Kidney epithelial cell (primary cell): ENCODE measurements around the gene RSPH3. TPM values are rescaled to one million over a fixed set of nuclear protein-coding genes. Genes with fewer than 3 reads are reported as not detected.
"Not testable (repeated sequence)": the region's sequence is repeated elsewhere in the genome, so short reads cannot be mapped to it uniquely, and the experiment has no call there.

Experiments used
- DNase-seq: peaks from one replicate; pipeline ENCODE4 v3.0.0-alpha.2; 2010; ENCODE audit warnings: low read depth
- H3K27me3 ChIP-seq: 2 replicates; pipeline ENCODE4 v1.6.0; 2011; ENCODE audit warnings: low read length; ENCODE audit not compliant: control insufficient read depth, insufficient read depth
- H3K36me3 ChIP-seq: 2 replicates; pipeline ENCODE4 v1.5.1; 2011; ENCODE audit warnings: low read length; ENCODE audit not compliant: control insufficient read depth, insufficient read depth
- H3K4me3 ChIP-seq: 2 replicates; pipeline ENCODE4 v1.5.1; 2011; ENCODE audit warnings: low read depth, mild to moderate bottlenecking, control low read depth, low read length
- total RNA-seq: library from RNA; depleted of rRNA; stranded (reverse); fragments of >200 nt; gene quantifications from 2 replicates; pipeline ENCODE4 v1.2.3, GENCODE V29; 2015
- TF ChIP-seq, protein P1 (sequence below): IDR thresholded peaks from 2 replicates; pipeline ENCODE4 v1.5.1; 2011; ENCODE audit warnings: mild to moderate bottlenecking, moderate library complexity, low read length, control low read depth, inconsistent platforms; ENCODE audit not compliant: insufficient read depth, poor library complexity, severe bottlenecking

The RSPH3 gene
- total RNA-seq, 1 donor from 2014 or later = 8.3 TPM

DNA sequence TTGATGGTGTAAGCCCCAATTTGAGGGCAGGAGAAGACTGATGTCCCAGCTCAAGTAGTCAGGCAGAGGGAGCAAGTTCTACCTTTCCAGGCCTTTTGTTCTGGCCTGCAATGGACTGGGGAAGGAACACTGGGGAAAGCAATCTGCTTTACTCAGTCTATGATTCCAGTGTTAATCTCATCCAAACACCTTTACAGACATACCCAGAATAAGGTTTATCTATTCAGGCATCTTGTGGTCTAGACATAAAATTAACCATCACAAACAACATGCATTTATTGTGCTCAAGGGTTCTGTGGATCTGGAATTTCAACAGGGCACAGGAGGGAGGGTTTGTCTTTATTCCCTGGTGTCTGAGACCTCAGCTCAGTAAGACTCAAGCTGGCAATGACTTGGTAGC lies 14.4 kb upstream of the RSPH3 start:
- no peak for DNase-seq
- Histone ChIP-seq H3K4me3 (no peak overlapping the region), H3K36me3 (no peaks in the 10 kb centered on the region), H3K27me3 (no peaks in the 10 kb centered on the region)
- TF ChIP-seq, protein P1, sequence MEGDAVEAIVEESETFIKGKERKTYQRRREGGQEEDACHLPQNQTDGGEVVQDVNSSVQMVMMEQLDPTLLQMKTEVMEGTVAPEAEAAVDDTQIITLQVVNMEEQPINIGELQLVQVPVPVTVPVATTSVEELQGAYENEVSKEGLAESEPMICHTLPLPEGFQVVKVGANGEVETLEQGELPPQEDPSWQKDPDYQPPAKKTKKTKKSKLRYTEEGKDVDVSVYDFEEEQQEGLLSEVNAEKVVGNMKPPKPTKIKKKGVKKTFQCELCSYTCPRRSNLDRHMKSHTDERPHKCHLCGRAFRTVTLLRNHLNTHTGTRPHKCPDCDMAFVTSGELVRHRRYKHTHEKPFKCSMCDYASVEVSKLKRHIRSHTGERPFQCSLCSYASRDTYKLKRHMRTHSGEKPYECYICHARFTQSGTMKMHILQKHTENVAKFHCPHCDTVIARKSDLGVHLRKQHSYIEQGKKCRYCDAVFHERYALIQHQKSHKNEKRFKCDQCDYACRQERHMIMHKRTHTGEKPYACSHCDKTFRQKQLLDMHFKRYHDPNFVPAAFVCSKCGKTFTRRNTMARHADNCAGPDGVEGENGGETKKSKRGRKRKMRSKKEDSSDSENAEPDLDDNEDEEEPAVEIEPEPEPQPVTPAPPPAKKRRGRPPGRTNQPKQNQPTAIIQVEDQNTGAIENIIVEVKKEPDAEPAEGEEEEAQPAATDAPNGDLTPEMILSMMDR = no peak

GRCh38 chr6:159013229-159013628 lies 13.2 kb upstream of the RSPH3 start:
- no peak overlapping the region for H3K4me3 ChIP-seq
- no peak for DNase-seq
- H3K27me3 ChIP-seq = no peaks in the 10 kb centered on the region
- TF ChIP-seq, protein P1 = no peak
- H3K36me3 ChIP-seq = no peaks in the 10 kb centered on the region

- DNase-seq = no peak
- no peaks in the 10 kb centered on the region for H3K27me3 ChIP-seq
- TF ChIP-seq, protein P1 = no peak
- H3K4me3 ChIP-seq = no peak overlapping the region
- H3K36me3 ChIP-seq = no peaks in the 10 kb centered on the region
Measured at GRCh38 chr6:159012201-159012600, 12.2 kb upstream of the RSPH3 start.

DNA sequence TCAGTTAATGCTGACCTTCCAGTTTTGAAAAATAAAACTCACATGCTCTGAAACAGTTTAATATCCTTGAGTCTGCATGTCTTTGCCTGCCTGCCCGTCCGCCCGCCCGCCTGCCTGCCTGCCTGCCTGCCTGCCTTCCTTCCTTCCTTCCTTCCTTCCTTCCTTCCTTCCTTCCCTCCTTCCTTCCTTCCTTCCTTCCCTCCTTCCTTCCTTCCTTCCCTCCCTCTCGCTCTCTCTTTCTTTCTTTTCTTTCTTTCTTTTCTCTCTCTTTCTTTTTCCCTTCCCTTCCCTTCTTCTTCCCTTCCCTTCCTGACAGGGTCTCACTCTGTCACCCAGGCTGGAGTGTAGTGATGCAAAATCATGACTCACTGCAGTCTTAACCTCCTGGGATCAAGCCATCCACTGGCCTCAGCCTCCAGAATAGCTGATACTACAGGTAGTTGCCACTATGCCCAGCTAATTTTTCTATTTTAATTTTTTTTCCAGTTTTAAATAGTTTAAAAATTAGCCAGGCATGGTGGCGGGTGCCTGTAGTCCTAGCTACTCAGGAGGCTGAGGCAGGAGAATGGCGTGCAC lies 10.1 kb upstream of the RSPH3 start:
- not testable (repeated sequence) for H3K27me3 ChIP-seq, H3K36me3 ChIP-seq, DNase-seq, H3K4me3 ChIP-seq

DNA sequence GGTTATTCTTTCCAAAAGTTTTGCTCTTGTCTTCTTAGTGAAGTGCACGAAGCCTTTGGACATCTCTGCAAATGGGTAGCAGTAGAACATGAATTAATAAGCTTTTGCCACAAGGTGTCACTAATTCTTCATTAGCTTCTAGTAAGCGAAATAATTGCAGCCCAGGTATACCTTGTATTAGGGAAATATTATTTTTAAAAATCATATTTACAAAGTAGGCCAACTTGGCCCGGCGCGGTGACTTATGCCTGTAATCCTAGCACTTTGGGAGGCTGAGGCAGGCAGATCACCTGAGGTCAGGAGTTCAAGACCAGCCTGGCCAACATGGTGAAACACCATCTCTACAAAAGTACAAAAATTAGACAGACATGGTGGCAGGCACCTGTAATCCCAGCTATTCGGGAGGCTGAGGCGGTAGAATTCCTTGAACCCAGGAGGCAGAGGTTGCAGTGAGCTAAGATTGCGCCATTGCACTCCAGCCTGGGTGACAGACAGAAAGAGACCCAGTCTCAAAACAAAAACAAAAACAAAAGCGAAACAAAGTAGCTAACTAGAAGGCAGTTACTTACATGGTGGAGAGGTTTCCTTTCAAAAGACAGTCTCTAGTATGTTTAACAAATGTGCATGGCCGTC lies 8.8 kb upstream of the RSPH3 start:
- no peak for DNase-seq
- no peak overlapping the region for H3K4me3 ChIP-seq
- TF ChIP-seq, protein P1 = peak; percentile 46

DNA sequence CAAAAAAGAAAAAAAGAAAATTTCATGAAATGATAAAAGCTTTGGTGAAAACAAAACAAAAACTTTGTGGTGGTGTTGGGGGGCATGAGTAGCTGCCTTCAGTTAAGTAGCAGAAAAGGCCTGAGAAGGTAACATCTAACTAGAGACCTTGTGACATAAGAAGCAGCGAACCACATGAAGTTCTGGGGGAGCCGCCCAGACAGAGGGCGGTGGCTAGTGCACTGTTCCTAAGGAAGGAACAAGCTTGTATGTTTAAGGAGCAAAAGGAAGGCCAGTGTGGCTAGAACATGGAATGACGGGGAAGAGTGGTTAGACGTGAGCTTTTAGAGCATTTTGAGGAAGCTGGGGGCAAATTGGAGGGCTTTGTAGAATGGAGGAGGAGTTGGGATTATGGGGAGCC lies 7.5 kb upstream of the RSPH3 start:
- no peaks in the 10 kb centered on the region for H3K36me3 ChIP-seq
- H3K4me3 ChIP-seq = no peak overlapping the region
- TF ChIP-seq, protein P1 = no peak
- no peaks in the 10 kb centered on the region for H3K27me3 ChIP-seq
- no peak for DNase-seq

More for the DNA sequence above, 8.8 kb upstream of the RSPH3 start:
- Histone ChIP-seq H3K36me3 (no peaks in the 10 kb centered on the region), H3K27me3 (no peaks in the 10 kb centered on the region)
